Suprapubic skin (tissue), 4 donors: ENCODE measurements around the gene FOXL2.

ENCODE experiments used
- POLR2A ChIP-seq, 2 donors: fragments of 450-650 bp; IDR thresholded peaks; one replicate each; pipeline ENCODE4 v1.6.1; 2017; ENCODE audit warnings: antibody characterized with exemption in 2 of 2, mild to moderate bottlenecking in 2 of 2, moderate library complexity in 2 of 2
- POLR2AphosphoS5 ChIP-seq, 3 donors: sonication (generic); formaldehyde crosslinking; IDR thresholded peaks; one replicate each; pipeline ENCODE4 v1.6.1; 2017; ENCODE audit warnings: antibody characterized with exemption in 3 of 3
- TF ChIP-seq, protein P1 (sequence below), 2 donors: fragments of 200-600 bp in 1 of 2; fragments of 450-650 bp in 1 of 2; sonication (generic) in 1 of 2; IDR thresholded peaks; one replicate each; pipeline ENCODE4 v1.5.1; 2016 to 2019; ENCODE audit warnings: antibody characterized with exemption in 2 of 2, mild to moderate bottlenecking in 1 of 2, moderate library complexity in 1 of 2

DNA sequence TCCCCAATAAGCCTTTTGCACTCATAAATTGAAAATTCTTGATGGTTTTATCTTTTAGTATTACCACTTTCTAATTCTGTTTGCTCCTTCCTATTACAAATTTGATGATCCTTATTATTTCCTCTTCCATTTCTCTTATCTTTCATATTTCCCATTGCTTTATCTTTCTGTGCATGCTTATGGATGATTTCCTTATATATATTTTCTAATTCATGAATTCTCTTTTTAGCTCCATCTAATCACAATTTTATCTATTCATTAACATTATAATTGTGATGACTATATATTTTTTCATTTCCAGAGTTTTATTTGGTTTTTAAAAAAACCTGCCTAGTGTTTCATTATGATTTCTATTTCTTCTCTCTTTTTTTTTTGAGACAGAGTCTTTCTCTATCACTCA is 18.0 kb upstream of the FOXL2 start:
- TF ChIP-seq, protein P1, sequence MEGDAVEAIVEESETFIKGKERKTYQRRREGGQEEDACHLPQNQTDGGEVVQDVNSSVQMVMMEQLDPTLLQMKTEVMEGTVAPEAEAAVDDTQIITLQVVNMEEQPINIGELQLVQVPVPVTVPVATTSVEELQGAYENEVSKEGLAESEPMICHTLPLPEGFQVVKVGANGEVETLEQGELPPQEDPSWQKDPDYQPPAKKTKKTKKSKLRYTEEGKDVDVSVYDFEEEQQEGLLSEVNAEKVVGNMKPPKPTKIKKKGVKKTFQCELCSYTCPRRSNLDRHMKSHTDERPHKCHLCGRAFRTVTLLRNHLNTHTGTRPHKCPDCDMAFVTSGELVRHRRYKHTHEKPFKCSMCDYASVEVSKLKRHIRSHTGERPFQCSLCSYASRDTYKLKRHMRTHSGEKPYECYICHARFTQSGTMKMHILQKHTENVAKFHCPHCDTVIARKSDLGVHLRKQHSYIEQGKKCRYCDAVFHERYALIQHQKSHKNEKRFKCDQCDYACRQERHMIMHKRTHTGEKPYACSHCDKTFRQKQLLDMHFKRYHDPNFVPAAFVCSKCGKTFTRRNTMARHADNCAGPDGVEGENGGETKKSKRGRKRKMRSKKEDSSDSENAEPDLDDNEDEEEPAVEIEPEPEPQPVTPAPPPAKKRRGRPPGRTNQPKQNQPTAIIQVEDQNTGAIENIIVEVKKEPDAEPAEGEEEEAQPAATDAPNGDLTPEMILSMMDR (IDR thresholded peaks at IDR 0.05) = no peak
- TF ChIP-seq POLR2A (IDR thresholded peaks at IDR 0.05) (no peak), POLR2AphosphoS5 (IDR thresholded peaks at IDR 0.05) (no peak)
